ENCODE results near the gene GHITM. TPM values are rescaled to one million over a fixed set of nuclear protein-coding genes. Genes with fewer than 3 reads are reported as not detected.

Gene GHITM
- total RNA-seq (2013), result 181 TPM
- 100 to 1,000 TPM in 2 of 3 donors, 10 to 100 TPM in 1; 91.4 to 363 (median 312) TPM for polyA plus RNA-seq
- polyA minus RNA-seq, result 52.0 and 81.1 TPM in 2 replicates
- total RNA-seq, result 139 to 240 (median 181) reads per million in 11 experiments

- intact Hi-C loops (cut with micrococcal nuclease), result loop anchor here (2.0 to 5.0 kb wide), 2 partner anchors 189 to 193 kb away; partner anchors contain the start of gene CCSER2 (in 1 of the 2)
- Mint-ChIP-seq H3K27me3 (ENCODE audit: low read depth in 3 of 3) (peaks cover 8 to 10% (median 10%) of the 10 kb centered on the region in 3 donors), H3K9me3 (peaks cover 0 to 5% (median 2%) of the 10 kb centered on the region in 7 donors), H3K4me1 (peaks cover 19% of the 10 kb centered on the region), H3K36me3 (peaks cover 28 to 32% of the 10 kb centered on the region in 2 donors), H3K27ac (peak within 1 kb of the TSS; percentile 97 to 99 (median 99)), H3K4me3 (peak within 1 kb of the TSS; percentile 92 to 96)
- H3K4me2 ChIP-seq (replicated peaks; ENCODE audit: extremely low read depth, low read length, poor library complexity, severe bottlenecking), result peak within 1 kb of the TSS; percentile 86
- H3K9me3 ChIP-seq (replicated peaks in 1 of 2; ENCODE audit: control insufficient read depth in 1 of 2, insufficient read depth in 1 of 2, low read length in 2 of 2), result no peaks in the 10 kb centered on the region
- H3K9ac ChIP-seq (ENCODE audit: insufficient read depth, low read length, poor library complexity, severe bottlenecking), result peak within 1 kb of the TSS; percentile 93
- peaks cover 2 to 8% of the 10 kb centered on the region in 2 donors for H3K27me3 ChIP-seq (ENCODE audit: control insufficient read depth in 2 of 2, insufficient read depth in 2 of 2, low read length in 2 of 2)
- peaks cover 31% of the 10 kb centered on the region for H3K79me2 ChIP-seq (ENCODE audit: insufficient read depth, low read length)
- peak within 1 kb of the TSS; percentile 92 to 93 for H3K27ac ChIP-seq (ENCODE audit: low read depth in 1 of 2, low read length in 2 of 2)
- H3K4me1 ChIP-seq (ENCODE audit: control insufficient read depth in 1 of 2, insufficient read depth in 2 of 2, low read length in 2 of 2), result peaks cover 12 to 19% of the 10 kb centered on the region in 2 donors
- H2AFZ ChIP-seq (ENCODE audit: insufficient read depth, low read depth, low read length, poor library complexity, severe bottlenecking), result peak within 1 kb of the TSS; percentile 91
- no peaks in the 10 kb centered on the region for H4K20me1 ChIP-seq (ENCODE audit: insufficient read depth, low read length)
- TF ChIP-seq, protein P1, sequence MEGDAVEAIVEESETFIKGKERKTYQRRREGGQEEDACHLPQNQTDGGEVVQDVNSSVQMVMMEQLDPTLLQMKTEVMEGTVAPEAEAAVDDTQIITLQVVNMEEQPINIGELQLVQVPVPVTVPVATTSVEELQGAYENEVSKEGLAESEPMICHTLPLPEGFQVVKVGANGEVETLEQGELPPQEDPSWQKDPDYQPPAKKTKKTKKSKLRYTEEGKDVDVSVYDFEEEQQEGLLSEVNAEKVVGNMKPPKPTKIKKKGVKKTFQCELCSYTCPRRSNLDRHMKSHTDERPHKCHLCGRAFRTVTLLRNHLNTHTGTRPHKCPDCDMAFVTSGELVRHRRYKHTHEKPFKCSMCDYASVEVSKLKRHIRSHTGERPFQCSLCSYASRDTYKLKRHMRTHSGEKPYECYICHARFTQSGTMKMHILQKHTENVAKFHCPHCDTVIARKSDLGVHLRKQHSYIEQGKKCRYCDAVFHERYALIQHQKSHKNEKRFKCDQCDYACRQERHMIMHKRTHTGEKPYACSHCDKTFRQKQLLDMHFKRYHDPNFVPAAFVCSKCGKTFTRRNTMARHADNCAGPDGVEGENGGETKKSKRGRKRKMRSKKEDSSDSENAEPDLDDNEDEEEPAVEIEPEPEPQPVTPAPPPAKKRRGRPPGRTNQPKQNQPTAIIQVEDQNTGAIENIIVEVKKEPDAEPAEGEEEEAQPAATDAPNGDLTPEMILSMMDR (IDR thresholded peaks at IDR 0.05), result peak; percentile 36
- H3K4me3 ChIP-seq (replicated peaks in 1 of 3; ENCODE audit: low read depth in 2 of 3, low read length in 3 of 3), result peak within 1 kb of the TSS; percentile 68 to 93 (median 86)
- DNase-seq, result peak; percentile 98 to 100 (median 99)
- H3K36me3 ChIP-seq (replicated peaks in 1 of 2; ENCODE audit: control insufficient read depth in 1 of 2, insufficient read depth in 2 of 2, low read length in 2 of 2), result peaks cover 24 to 36% of the 10 kb centered on the region in 2 donors
- WGBS (ENCODE audit: insufficient coverage), result under 1% methylated on average over 54 of the region's 61 CpGs
These were observed at the start of gene GHITM for GRCh38 chr10:84139126-84140035. TSS of gene GHITM (plus strand) at chr10:84139509. CDS start at chr10:84141501, 1,992 bp downstream.

DNA sequence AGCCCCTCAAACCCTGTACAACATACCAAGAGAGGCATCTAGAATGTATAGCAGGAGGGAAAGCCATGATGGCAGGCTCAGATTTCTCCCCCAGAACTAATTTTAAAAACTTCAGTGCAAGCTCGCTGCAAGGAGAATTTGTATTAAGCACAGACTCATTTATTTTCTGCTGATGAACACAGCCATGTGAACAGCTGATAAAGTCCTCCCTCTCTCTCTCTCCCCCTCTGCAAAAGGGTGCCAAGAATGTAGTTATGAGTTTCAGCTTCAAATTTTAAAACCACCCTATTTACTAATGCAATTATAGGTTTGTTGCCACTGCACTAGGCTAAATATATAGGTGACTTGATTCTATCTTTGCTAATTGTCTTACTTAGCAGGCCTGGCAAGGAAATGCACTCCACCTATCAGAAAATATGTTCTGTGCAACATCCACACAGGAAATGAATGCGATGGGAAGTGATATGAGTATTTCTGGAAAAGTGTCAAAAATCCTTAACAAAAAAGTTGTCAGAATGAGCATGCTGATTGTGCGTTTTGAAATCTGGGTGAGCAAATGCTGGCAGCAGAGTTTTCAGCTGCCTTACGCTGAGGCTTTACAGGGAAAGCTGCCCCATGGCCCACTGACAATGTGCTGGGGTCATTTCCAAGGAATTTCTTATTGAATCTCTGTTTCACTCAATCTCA lies 43.4 kb upstream of the GHITM start:
- Histone ChIP-seq H3K27ac (ENCODE audit: low read depth in 1 of 2, low read length in 2 of 2) (no peak overlapping the region), H3K4me3 (replicated peaks in 1 of 3; ENCODE audit: low read depth in 2 of 3, low read length in 3 of 3) (no peak overlapping the region), H3K4me2 (replicated peaks; ENCODE audit: extremely low read depth, low read length, poor library complexity, severe bottlenecking) (no peak overlapping the region), H4K20me1 (ENCODE audit: insufficient read depth, low read length) (no peaks in the 10 kb centered on the region), H3K4me1 (ENCODE audit: control insufficient read depth in 1 of 2, insufficient read depth in 2 of 2, low read length in 2 of 2) (no peaks in the 10 kb centered on the region), H3K9me3 (replicated peaks in 1 of 2; ENCODE audit: control insufficient read depth in 1 of 2, insufficient read depth in 1 of 2, low read length in 2 of 2) (no peaks in the 10 kb centered on the region), H3K79me2 (ENCODE audit: insufficient read depth, low read length) (no peaks in the 10 kb centered on the region), H2AFZ (ENCODE audit: insufficient read depth, low read depth, low read length, poor library complexity, severe bottlenecking) (no peak overlapping the region), H3K36me3 (replicated peaks in 1 of 2; ENCODE audit: control insufficient read depth in 1 of 2, insufficient read depth in 2 of 2, low read length in 2 of 2) (no peaks in the 10 kb centered on the region), H3K9ac (ENCODE audit: insufficient read depth, low read length, poor library complexity, severe bottlenecking) (no peak overlapping the region), H3K27me3 (ENCODE audit: control insufficient read depth in 2 of 2, insufficient read depth in 2 of 2, low read length in 2 of 2) (no peaks in the 10 kb centered on the region)
- H3K4me3 Mint-ChIP-seq, result no peak overlapping the region
- no peaks in the 10 kb centered on the region for H3K36me3 Mint-ChIP-seq
- no peak overlapping the region for H3K27ac Mint-ChIP-seq
- H3K27me3 Mint-ChIP-seq (ENCODE audit: low read depth in 3 of 3), result peaks cover 2 to 7% (median 7%) of the 10 kb centered on the region in 3 donors
- intact Hi-C loops (cut with micrococcal nuclease), result no loop called here
- H3K4me1 Mint-ChIP-seq, result no peaks in the 10 kb centered on the region
- DNase-seq, result no peak
- 33% methylated on average over 3 of the region's 4 CpGs for WGBS (ENCODE audit: insufficient coverage)
- TF ChIP-seq, protein P1 (IDR thresholded peaks at IDR 0.05), result no peak
- peaks cover 0 to 2% (median 0%) of the 10 kb centered on the region in 7 donors for H3K9me3 Mint-ChIP-seq
